HG03095 (cell line): Measurements from ENCODE around the gene RAB40B.

Source experiments
- ATAC-seq: cut with Tn5 transposase; IDR thresholded peaks from one replicate; pipeline ENCODE4 v1.9.1; 2021; ENCODE audit warnings: moderate library complexity; ENCODE audit not compliant: unreplicated experiment

RAB40B gene

DNA sequence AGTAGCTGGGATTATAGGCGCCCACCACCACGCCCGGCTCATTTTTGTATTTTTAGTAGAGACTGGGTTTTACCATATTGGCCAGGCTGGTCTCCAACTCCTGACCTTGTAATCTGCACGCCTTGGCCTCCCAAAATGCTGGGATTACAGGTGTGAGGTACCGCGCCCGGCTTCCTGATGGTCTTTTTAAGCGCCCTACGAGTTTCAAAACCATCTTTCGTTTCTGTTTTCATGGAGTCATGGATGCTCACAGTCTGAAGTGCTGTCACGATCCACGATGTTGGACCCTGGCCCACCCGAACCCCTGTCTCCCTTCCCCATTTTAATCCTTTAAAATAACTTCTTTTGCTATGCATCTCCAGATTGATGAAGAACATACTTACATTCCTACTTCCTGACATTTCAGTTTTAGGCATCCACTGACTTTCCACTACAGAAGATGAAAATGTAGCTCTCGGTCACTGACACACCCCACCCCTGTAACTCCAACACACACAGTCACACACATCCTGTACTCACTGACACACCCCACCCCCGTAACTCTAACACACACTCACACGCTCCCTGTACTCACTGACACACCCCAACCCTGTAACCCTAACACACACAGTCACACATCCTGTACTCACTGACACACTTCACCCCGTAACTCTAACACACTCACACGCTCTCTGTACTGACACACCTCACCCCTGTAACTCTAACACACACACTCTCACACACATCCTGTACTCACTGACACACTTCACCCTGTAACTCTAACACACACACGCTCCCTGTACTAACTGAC lies 27.6 kb downstream of the RAB40B start:
- no peak for ATAC-seq

DNA sequence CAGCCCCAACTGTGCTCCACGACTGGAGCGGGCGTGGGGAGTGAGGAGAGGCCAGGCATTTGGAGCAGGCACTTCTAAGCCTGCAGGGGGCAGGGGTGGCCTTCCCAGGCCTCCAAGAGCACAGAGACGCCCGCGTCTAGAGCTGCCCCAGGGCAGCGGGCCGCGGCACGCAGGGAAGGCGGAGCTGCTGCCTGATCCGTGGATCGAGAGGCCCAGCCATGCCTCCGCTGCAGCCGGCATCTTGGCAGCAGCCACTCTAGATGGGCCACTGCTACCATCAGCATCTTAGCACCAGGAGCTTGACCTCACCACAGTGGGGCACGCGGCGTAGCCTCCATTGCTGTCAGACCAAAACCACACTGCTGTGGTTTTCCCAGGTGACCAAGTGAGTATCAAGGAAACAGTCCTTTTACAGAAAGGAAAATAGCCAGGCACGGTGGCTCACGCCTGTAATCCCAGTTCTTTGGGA lies 29.8 kb downstream of the RAB40B start:
- no peak for ATAC-seq

DNA sequence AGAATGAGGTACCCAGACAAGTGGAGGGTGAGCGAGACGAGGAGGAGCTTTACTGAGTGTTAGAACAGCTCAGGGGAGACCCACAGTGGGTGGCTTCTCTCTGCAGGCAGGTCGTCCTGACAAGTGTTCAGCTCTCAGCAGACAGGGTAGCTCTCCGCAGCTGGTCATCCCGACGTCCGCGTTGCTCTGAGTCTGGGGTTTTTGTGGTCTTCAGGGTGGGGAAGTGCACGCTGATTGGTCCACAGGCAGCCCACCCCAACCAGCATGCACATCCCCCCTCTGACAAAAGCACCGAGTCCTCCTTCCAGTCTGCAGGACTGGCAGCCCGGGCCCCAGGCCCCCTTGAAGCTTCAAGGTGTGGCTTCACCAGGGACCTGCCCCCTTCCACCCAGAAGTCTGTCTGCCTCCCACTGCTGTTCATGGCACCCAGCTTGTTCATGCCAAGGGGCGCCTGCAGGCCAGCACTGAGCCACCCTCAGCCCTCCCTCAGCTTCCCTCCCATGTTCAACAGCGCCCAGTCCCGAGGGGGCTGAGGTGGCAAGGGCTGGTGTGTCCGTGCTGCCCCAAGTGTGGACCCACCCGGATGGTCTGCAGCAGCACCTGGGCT lies 30.4 kb downstream of the RAB40B start:
- no peak for ATAC-seq

DNA sequence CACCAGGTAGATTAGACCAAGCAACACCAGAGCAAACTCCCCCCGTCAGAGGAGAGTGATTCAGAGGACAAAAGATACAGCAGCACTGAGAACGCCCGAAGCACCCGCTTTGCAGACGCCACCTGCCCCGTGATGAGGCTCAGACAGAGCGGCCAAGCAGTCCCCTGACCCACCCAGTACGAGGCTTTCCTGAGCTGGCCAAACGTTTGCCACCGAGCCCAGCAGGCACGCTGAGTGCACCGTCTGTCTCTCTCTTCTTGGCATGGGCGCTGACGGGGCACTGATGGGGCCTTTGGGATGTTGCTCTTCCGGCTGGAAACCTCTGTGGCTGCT lies 30.9 kb downstream of the RAB40B start:
- no peak for ATAC-seq

DNA sequence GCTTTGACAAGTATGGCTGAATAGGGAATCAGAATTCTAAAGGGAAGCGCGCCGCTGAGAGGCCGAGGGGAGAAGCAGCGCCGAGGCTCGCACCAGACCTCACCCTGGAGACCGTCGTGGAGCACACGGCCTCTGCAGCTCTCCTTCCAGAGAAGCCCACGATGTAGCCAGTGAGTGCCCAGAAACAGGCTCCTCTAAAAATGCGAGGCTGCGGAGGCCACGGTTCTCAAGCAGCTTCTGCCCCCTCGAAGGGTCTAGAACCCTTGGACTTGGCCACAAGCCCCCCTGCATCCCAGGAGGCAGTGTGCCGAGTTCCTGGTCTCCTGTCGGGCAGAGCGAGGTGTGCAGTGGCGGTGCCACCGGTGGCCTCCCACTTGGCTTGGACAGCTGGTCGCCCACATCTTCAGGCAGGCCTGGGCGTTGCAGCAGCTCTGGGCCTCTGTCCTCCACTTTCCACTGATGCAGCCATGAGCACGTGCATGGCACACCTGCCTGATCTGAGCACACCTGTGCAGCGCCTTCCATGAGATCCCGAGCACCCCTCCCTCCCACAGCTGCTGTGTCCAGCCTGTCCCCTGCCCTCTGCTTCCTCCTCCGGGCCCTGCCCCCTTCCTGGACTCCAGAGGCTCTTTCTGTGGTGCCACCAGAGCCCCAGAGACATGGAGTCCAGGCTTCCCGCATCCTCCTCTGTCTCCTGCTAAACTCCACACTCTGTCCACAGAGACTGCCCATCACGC lies 31.4 kb downstream of the RAB40B start:
- no peak for ATAC-seq

DNA sequence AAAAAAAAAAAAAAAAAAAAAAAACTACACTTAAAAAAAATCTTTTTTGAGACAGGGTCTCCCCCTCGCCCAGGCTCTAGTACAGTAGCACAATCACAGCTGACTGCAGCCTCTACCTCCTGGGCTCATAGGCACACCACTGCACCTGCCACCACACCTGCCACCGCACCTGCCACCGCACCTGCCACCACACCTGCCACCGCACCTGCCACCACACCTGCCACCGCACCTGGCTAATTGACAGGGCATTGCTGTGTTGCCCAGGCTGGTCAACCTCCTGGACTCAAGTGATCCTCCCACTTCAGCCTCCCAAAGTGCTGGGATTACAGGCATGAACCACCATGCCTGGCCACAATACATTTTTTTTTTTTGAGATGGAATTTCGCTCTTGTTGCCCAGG lies 32.6 kb downstream of the RAB40B start:
- no peak for ATAC-seq

DNA sequence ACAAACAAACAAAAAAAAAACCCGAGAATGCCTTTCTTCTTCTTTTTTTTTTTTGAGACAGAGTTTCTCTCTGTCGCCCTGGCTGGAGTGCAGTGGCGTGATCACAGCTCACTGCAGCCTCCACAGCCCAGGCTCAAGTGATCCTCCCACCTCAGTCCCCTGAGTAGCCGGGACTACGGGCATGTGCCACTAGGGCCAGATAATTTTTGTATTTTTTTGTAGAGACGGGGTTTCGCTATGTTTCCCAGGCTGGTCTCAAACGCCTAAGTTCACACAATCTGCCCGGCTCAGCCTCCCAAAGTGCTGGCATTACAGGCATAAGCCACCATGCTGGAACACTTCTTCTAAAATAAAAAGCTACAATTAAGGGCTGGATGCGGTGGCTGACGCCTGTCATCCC lies 33.3 kb downstream of the RAB40B start:
- ATAC-seq, result no peak

DNA sequence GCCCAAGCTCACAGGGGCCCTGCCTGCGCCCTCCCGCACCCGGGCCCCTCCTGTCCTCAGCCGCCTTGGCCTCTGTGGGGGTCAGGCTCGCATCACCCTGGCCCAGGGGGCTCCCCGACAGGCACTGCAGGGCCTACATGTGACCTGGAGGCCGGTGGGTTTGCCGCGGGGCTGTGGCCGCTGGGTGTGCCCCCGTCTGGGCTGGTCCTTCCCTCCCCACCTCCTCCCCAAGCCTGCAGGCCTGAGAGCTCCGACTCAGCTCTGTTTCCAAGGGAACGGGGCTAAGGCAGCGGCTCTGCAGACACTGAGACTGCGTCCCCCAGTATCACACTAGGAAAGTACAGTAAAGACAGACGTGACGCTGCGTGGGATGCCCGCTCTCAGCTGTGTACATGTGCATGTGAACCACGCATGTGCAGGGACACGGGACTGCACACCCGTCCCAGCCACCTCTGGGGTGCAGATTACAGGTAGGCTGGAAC lies 33.8 kb downstream of the RAB40B start:
- ATAC-seq, result no peak

DNA sequence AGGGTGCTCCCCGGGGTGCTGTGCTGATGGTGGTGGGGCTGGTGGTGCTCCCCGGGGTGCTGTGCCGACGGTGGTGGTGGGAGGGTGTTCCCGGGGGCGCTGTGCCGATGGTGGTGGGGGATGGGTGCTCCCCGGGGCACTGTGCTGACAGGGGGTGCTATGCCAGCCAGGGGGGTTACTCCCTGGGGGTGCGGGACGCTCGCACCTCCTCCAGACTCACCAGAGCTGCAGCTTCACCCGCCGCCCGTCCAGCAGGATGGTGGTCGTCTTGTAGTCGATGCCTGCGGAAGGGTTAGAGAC lies 34.3 kb downstream of the RAB40B start:
- ATAC-seq, result no peak

DNA sequence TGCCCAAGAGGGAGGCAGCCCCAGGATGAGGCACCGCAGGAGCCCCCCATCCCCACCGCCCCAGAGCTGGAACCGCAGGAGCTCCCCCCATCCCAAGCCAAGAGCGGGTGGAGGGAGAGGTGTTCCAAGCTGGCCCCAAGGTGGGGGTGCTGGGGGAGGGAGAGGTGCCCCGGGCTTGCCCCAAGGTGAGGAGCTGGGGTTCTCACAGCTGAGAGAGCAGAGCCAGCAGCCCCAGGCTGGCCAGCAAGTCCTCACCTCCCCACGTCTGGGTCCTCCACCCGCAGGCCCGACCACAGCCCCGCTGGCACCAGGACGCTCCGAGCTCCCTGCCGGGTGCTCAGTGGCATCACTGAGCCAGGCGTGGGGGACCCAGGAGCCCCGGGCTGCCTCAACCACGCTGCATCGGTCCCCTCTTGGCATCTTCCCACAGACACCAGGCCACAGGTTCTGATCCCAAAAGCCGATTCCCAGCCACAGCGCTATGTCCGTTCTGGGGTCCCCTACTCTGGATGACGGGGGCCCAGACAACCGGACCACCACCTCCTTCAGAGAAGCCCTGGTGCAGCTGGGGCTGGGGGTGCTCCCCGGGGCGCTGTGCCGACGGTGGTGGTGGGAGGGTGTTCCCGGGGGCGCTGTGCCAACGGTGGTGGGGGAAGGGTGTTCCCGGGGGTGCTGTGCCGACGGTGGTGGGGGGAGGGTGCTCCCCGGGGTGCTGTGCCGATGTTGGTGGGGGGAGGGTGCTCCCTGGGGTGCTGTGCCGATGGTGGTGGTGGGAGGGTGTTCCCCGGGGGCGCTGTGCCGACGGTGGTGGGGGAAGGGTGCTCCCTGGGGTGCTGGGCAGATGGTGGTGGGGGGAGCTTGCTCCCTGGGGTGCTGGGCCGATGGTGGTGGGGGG lies 34.9 kb downstream of the RAB40B start:
- ATAC-seq, result no peak

DNA sequence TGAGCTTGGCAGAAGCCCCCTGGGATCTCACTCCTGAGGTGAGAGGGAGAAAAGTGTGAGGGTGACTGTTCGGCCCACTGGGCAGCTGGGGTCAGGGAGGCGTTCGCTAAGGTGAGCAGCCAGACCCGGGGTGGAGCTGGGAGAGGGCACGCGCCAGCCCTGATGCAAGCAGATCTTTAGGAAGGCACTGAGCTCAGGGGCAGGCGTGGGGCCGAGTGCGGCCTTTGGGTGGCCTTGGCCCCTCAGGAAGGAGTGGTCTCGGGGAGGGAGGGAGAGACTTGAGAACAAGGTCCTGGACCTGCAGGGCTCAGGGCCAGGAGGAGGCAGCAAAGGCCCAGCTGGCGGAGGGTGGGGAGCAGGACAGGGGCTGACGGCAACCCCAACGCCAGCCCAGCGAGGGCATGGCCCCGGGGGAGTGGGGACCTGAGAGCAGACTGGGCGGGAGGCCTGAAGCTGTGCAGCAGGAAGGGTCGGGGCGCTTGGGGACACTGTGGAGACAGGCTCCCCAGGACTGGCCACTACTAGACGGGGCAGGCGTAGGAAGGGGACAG lies 35.7 kb downstream of the RAB40B start:
- ATAC-seq, result no peak

DNA sequence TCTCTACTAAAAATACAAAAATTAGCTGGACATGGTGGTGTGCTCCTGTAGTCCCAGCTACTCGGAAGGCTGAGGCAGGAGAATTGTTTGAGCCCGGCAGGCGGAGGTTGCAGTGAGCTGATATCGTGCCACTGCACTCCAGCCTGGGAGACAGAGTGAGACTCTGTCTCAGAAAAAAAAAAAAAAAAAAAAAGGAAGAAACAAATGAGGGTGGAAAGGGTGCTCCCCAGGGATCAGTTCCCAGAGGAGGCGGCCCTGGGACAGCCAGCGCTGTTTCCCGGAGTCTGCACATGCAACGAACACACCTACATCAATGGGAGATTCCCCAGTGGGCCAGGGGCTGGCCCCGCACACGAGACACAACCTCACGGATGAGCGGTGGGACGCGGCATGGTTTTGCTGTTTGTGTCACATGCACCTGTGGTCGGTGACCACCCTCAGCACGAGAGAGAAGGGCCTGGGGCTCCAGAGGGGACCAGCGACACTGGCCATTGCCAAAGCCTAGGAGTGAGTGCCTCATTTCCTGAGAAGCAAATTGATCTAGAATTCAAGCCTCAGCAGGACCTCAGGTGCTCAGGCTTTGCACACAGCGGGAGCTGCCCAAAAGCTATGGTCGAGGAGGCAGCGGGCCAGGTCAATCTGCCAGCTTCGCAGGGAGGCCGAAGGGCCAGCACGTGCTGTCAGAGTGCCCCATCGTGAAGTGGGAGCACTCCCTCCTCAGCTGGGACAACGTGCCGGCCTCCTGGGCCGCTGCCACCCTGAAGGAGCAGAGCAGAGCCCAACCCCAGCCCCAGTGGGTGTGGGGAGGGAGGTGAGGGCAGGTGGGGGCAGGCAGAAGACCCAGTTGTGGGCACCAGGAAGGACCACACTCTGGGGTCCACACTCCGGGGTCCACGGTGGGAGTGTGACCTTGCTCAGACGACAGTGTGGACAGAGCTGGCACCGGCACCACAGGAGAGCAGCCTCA lies 36.5 kb downstream of the RAB40B start:
- no peak for ATAC-seq

DNA sequence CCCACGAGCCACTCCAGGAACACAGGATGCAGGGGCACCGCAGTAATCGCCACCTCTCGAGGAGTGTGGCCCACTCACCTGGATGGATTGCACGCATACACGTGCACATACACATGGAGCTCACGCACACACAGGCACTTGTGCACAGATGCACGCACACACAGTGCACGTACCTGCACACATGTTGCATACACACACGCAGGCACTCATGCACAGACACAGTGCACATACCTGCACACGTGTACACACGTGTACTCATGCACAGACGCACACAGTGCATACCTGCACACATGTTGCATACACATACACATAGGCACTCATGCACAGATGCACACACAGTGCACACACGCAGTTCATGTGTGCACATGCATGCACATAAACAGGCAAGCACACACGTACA lies 38.6 kb downstream of the RAB40B start:
- ATAC-seq, result no peak

DNA sequence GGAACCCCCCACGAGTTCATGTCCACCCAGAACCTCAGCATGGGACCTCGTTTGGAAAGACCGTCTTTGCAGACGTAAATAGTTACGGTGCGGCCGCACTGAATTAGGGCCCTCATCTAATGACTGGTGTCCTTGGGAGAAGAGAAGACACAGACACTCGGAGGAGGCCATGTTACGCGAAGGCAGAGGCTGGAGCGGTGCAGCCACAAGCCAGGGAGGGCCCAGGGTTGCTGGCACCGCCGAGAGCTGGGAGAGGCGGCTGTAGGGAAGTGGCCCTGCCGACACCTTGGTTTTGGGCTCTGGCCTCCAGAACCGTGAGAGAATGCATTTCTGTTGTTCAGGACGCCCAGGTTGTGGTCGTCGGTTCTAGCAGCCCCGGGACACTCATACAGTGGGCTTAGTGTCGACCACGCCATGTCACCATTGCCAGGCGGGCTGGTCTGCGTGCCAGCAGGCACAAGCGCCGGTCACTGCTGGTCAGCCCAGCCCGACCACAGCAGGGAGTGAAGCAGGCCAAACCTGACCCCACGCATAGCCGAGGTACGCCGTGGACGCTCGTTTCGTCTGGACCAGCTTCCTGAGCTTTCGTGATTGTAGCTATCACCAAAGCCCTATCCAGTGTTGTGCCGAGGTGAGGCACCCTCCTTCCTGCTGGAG lies 39.6 kb downstream of the RAB40B start:
- no peak for ATAC-seq

DNA sequence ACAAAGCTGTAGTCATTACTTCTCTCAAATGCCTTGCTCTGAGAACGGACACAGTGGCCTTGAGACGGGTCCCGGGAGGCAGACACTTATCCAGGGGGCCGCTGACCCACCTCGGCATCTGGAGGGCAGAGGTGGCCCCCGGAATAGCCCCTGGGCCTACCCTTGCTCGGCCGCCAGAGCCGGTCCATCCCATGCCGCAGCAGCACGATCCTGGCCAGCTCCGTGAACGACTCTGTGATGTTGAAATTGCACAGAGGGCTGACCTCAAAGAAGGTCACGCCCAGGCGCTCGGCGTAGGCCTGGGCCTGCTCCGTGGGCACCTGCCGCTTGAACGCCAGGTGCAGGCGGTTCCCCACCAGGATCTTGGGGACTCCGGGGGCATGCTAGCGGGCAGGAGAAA lies 40.2 kb downstream of the RAB40B start:
- ATAC-seq, result no peak

DNA sequence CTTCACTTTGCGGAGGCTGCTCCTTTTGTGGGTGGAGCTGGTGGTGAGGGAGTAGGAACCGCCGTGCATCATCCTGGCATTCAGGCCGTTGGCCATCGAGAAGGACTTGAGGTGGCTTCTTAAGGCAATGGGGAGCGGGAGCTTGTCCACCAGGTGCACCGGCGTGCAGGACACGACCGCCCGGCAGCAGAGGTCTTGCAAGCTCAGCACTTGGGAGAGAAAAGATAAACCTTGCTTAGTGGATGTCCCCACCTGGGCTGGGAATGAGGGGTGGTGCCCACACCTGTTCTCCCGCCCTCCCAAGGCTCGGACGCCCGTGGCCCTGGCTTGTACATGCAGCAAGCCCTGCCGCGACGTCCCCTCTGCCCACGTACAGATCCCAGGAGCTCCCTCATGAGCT lies 40.6 kb downstream of the RAB40B start:
- no peak for ATAC-seq

DNA sequence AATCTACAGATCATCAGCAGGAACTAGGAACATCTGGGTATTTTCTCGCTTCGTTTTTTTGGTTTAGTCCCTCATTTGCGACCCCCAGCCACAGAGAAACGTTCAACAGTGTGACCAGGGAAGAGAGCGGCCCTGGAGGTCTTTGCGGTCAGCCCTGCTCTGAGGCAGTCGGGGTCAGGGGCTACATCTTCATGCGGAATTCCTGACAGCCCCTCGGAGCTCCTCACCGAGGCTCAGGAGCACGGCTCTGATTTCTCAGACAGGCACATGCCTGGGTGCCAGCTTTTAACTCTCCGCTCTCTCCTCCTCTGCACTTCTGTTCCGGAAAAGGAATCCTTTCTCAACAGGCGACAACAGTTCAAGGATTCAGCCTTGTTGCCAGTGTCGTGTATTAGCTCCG lies 42.2 kb downstream of the RAB40B start:
- ATAC-seq, result no peak

DNA sequence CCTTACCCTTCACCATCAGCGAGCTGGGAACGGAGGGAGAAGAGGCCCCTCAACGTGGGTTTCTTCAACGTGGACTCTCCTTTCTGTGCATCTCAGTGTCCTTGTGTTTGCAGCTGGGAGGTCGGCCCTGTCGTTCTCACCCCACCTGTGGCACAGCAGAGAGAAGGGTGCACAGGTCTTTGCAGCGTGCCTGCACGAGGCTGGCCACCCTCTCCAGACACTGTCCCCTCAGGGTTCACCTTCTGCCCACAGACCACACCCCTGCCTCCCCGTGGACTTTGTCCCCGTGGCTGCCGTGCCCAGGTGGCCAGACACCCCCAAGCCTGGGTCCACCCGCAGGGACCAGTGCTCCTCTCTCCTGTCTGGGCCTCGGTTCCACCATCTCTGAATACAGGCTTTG lies 43.0 kb downstream of the RAB40B start:
- no peak for ATAC-seq

DNA sequence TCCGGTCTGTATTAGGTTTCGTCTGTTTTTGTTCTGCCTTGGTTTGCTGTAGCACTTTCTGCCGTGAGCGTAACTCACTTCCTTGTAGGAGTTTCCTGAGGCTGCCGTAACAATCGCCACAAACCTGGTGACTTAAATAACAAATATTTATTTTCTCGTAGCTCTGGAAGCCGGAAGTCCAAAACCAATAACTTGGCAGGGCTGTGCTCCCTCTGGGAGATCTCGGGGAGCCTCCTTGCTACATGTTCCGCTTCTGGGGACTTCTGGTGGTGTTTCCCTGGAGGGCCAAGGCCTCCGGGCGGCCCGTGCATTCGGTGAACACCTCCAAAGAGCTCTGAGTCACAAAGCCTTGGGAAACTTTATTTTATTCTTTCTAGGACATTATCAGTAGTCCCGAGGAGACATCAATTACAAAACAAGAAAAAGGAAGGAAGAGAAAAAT lies 43.4 kb downstream of the RAB40B start:
- no peak for ATAC-seq
